Measurements from ENCODE around the gene MYO15B.

Gene MYO15B

GRCh38 chr17:75552425-75553294 is 34.9 kb upstream of the MYO15B start:
- TF ChIP-seq CTCF (IDR thresholded peaks at IDR 0.05; ENCODE audit: control insufficient read depth, extremely low read depth, insufficient read depth), result no peak
- no peak overlapping the region for H3K4me3 ChIP-seq (ENCODE audit: low read depth, low read length)
- no peak for DNase-seq (ENCODE audit: low read depth)

DNA sequence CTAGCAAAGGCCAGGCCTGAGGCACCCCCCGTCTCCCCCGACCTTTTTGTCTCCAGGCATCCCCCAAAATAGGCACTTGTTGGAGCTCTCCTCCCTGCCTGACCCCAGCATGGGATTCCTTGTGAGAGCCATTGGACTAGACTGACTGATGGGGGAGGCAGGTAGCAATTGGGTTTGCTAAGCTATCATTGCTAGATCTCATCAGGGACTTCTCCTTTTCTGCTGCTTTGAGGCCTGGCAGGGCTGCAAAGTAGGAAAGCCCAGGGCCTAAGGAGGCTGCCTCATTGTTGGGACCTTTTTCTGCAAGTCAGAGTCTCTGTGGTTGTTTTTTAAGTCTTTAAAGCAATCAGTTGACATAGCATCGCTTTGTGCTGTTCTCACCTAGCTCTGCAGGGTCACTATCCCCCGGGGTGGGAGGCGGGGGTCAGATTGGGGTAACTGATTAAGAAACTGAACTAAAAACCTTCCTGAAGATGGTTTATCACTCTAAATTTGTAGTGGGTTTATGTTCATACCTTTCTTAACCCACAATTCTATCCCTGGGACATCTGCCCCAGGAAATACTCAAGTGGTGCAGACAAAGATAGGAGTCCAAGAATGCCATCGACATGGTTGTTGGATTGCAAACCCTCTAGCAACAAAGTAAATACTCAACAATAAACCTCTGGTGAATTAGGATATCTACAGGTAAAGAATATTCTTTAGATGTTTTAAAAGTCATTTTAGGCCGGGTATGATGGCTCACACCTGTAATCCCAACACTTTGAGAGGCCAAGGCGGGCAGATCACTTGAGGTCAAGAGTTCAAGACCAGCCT is 34.1 kb upstream of the MYO15B start:
- H3K4me3 ChIP-seq (ENCODE audit: low read depth, low read length), result no peak overlapping the region
- no peak for TF ChIP-seq CTCF (IDR thresholded peaks at IDR 0.05; ENCODE audit: control insufficient read depth, extremely low read depth, insufficient read depth)
- DNase-seq (ENCODE audit: low read depth), result no peak

DNA sequence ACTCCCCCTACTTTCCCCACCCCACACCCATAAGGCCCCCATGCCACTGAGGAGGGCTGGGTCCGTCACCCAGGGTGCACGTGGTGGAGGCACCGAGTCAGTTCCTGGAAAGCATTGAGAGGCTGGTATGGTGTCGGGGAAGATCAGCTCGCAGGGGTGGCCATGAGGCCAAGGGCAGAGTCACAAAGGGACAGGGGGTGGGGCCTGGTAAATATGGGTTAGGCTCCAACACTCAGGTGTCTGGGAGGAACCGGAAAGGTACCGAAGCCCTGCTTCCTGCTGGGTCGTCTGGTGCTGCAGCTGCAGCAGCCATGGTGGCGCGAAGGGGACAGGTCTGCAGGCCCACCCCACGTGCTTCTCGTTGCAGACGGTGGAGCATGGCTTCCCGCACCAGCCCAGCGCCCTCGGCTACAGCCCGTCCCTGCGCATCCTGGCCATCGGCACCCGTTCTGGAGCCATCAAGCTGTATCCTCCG is 31.9 kb upstream of the MYO15B start:
- DNase-seq (ENCODE audit: low read depth), result no peak
- no peak overlapping the region for H3K4me3 ChIP-seq (ENCODE audit: low read depth, low read length)
- no peak for TF ChIP-seq CTCF (IDR thresholded peaks at IDR 0.05; ENCODE audit: control insufficient read depth, extremely low read depth, insufficient read depth)

DNA sequence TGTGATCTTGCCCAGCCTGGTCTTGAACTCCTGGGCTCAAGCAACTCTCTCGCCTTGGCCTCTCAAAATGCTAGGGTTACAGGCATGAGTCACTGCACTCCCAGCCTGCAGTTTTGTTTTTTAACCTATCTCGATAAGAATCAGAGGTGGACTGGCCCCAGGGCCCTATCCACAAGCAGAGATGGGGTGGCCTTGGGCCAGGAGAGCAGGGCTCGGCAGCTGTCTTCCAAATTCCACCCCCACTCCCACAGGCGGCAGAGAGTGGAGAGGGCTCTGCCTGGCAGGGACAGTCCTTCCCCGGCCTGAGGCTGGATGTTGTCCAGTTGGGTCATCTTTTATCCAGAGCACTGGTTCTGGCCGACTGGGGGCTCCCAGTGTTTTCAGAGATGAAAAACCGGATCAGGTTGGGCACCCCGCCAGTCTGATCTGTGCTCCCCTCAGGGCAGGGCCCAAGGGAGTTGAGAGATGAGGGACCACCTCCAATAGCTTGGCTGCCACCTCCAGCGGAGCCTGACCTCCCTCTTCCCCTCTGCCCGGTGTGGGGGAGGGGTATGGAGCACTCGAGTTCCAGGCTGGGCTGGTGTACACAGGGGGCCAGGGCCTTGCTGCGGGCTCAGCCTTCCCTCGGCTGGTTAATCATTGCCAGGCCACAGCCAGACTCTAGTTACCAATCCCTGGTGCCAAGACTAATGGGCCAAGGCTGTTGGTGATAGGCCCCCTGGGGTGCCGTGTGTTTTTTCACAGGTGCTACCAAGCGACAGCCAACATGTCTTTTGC is 30.3 kb upstream of the MYO15B start:
- DNase-seq (ENCODE audit: low read depth), result peak; percentile 86
- H3K4me3 ChIP-seq (ENCODE audit: low read depth, low read length), result no peak overlapping the region
- TF ChIP-seq CTCF (IDR thresholded peaks at IDR 0.05; ENCODE audit: control insufficient read depth, extremely low read depth, insufficient read depth), result no peak

- no peak for TF ChIP-seq CTCF (IDR thresholded peaks at IDR 0.05; ENCODE audit: control insufficient read depth, extremely low read depth, insufficient read depth)
- no peak for DNase-seq (ENCODE audit: low read depth)
- peak overlapping the region; percentile 23; the same call in 1 of the 2 replicates for H3K4me3 ChIP-seq (ENCODE audit: low read depth, low read length)
Observed at GRCh38 chr17:75557852-75558665, 29.5 kb upstream of the MYO15B start.

All from LNCaP clone FGC (cell line).